NCI-H1930 (cell line): ENCODE measurements around the gene HOXD4.

Experiments used
- DNase-seq, 2 experiments: peaks; one replicate each; lab custom pipeline; 2025; lab: John Stamatoyannopoulos, UW

Gene HOXD4

DNA sequence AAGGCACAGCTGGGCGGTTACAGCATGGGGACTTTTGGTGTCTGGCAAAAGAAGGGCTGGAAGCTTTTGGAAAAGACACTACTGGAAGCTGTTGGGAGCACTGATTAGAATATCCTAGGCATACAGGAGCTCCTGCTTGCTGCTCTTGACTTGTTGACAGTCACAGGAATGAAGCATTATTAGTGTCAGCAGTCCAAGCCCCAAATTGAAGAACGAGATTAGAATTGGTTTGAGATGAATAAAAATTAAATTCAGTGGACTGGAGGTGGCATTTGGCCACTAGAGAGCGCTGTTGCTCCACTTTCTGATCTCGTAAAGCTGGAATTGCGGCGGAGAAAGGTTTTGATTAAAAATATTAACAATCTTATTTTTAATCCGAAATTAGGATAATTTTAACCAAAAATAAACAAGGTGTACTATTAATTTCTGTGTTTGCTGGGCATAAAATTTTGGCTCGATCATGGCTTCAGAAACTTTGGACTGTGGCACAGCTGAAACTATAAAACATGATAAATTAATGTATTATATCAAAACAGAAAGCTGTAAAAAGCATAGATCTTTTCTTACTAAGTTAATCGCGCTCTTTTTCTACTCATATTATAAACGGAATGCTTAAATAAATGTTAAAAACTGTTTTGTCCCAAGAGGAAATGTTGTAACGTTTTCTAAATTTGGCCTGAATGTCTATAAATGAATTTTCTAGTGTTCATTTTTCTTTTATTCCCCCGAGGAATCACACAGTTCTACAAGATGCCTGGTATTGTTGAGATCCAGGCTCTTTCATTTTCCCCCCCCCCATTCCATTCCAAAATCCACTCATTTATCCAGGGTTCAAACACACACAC lies 24.2 kb upstream of the HOXD4 start:
- peak; percentile 47 to 84 for DNase-seq

DNA sequence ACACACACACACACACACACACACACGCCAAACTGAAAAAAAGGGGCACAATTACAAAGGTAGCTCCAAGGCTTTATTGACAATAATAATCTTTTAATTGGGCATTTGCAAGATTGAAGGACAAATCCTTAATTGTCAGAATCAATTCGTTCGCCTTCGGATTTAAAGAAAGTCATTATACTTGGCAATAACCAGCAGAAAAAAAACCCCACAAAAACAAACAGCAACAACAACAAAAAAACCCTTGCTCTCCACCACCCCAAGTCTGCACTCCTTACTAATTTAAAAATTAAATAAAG lies 23.6 kb upstream of the HOXD4 start:
- no peak for DNase-seq

GRCh38 chr2:176128172-176128981 lies 23.0 kb upstream of the HOXD4 start:
- peak in 1 of 2 experiments; percentile 37 for DNase-seq

GRCh38 chr2:176128982-176129796 lies 22.2 kb upstream of the HOXD4 start, which contains the start of gene HOXD8:
HOXD8 (plus strand) TSS chr2:176129705; CDS start chr2:176130367, 662 bp downstream.
- DNase-seq: peak; percentile 65 to 81

DNA sequence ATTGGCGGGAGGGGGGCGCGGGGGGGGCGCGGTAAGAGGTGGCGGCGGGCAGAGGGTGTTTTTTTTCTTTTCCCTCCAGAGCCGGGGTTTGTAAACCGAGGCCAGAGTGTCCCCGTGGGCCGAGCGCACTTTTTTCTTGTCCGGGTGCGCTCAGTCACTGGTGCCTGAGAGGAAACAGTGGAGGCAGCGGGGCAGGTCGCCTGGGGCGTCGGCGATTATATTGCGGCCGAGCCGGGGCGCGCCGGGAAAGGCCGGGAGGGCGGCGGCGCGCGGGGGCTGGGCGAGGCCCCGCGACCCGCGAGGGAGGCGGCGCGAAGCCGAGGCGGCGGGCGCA lies 21.6 kb upstream of the HOXD4 start:
- no peak for DNase-seq

DNA sequence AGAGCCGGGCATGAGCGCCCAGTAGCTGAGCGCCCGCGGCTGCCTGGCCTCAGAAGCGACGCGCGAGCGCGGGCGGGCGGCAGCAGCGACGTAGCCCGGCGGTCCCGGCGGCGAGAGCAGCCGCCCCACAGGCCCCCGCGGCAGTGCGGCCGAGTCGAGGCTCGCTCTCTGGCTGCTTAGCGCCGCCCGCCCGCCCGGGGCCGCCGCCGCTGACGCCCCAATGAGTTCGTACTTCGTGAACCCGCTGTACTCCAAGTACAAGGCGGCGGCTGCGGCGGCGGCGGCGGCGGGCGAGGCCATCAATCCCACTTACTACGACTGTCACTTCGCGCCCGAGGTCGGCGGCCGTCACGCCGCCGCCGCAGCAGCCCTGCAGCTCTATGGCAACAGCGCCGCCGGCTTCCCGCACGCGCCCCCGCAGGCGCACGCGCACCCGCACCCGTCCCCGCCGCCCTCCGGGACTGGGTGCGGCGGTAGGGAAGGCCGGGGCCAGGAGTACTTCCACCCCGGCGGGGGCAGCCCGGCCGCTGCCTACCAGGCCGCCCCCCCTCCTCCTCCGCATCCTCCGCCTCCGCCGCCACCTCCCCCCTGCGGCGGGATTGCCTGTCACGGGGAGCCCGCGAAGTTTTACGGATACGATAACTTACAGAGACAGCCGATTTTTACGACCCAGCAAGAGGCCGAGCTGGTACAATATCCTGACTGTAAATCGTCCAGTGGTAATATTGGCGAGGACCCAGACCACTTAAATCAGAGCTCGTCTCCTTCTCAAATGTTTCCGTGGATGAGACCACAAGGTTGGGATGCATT lies 21.0 kb upstream of the HOXD4 start:
- DNase-seq: peak; percentile 21 to 54

GRCh38 chr2:176130957-176131847 lies 20.1 kb upstream of the HOXD4 start:
- DNase-seq: no peak

GRCh38 chr2:176131848-176132158 lies 19.5 kb upstream of the HOXD4 start:
- DNase-seq: no peak

- DNase-seq: peak; percentile 34 to 66
Observed at GRCh38 chr2:176132205-176133171, 18.9 kb upstream of the HOXD4 start.

DNA sequence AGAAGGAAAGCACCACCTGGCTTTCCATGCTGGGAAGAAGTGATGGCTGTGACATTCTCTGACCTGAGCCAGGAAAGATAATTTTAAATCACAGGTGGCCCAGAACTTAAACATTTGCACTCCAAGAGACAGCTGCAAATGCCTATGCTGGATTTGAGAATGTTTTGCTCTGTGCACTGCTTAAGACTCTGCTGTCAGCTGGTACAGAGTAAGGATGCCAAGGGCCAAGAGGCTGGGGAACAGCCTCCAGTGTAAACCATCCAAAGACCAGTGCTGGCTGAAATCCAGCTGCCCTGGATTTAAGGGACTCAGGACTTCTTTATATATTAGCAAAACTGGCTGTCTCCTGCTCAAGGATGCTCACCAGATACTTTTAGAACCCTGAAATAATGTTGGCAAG lies 18.0 kb upstream of the HOXD4 start:
- DNase-seq: no peak

DNA sequence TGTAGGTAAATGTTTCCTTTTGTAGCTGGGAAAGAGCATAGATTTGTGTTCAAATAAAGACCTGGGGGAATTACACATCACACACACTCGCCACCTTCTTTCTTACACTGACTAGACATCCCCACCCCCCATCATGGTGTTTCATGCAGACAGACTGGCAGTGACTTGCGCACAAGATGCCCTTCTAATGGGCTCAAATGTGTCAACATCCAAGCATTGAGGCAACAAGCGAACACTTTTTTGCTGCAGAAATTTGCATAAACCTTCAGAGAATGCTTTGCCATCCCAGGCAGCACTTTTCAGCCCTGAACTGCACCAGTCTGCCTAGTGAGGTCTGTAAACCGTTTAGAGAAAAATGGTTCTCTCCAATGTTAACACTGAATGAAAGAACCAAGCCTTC lies 17.3 kb upstream of the HOXD4 start:
- peak in 1 of 2 experiments; percentile 18 for DNase-seq

DNA sequence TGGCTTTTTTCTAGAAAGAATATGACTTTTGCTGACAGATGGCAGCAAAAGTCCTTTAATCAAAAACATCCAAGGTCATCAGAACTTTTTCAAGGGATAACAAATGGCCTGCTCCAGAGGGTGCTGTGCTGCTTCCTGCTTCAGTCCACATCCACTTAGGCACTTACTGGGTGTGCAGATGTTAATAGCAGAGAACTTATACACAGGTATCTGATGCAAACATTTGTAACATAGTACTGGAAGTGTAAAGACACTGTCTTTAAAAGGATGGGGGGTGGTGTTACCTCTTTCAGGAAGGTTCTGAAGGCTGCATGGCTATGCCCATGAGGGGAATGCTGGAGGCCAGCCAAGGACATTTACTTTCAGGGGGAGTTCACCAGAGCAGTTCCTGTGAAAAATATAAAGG lies 16.3 kb upstream of the HOXD4 start:
- DNase-seq: peak in 1 of 2 experiments; percentile 77

GRCh38 chr2:176136374-176137251 lies 14.7 kb upstream of the HOXD4 start:
- peak; percentile 37 to 51 for DNase-seq

GRCh38 chr2:176137252-176137580 lies 14.1 kb upstream of the HOXD4 start:
- DNase-seq: no peak

- no peak for DNase-seq
Observed at GRCh38 chr2:176137906-176138305, 13.4 kb upstream of the HOXD4 start.

DNA sequence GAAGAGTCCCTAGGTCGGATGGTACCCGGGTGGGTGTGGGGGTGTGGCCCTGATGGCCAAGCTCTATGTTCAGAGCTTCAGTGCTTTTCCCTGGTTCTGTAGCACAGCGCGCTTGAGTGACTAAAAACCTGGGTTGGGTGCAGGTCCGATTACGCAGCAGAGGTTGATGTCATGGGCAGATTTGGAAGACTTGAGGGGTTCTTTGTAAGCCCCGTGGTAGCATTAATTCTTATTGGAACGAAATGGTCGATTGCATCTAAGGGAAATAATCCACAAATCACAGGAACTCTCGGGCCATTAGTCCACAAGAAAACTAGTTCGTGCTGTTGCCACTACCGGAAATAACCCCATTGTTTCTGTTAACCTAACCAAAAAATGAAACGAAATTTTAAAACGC lies 12.8 kb upstream of the HOXD4 start:
- DNase-seq: peak; percentile 46 to 48

GRCh38 chr2:176138923-176139660 lies 12.3 kb upstream of the HOXD4 start:
- no peak for DNase-seq
